ENCODE data around the gene MDC1. TPM values are rescaled to one million over a fixed set of nuclear protein-coding genes. Genes with fewer than 3 reads are reported as not detected.

Gene MDC1
- total and polyA plus RNA-seq, 2 of the 13 experiments (the other 11 are each of a cell fraction or from before 2014, with no cell fraction given), result 8.4 to 14.0 TPM

- intact Hi-C loops (cut with micrococcal nuclease; ENCODE audit: unreplicated experiment) (no loop called here), in situ Hi-C loops (cut with HindIII; ENCODE audit: extremely low pct_ligation_motif_present, low pct_unique_long_range_greater_than_20kb) (loop anchor here (25.0 kb wide), 1 partner anchor 405 kb away; no protein-coding TSS in a partner anchor)
- Histone ChIP-seq H3K4me2 (ENCODE audit: low read depth, low read length) (peak overlapping the region; percentile 48), H3K27ac (ENCODE audit: extremely low read length, insufficient read depth, low read length) (peak overlapping the region; percentile 3), H4K20me1 (ENCODE audit: insufficient read depth, low read length) (no peaks in the 10 kb centered on the region), H3K9ac (ENCODE audit: insufficient read depth, low read depth, low read length) (peak overlapping the region; percentile 24; the same call in 1 of the 2 replicates), H3K36me3 (replicated peaks in 1 of 2; ENCODE audit: control insufficient read depth in 1 of 2, insufficient read depth in 2 of 2, low read length in 2 of 2) (no peaks in the 10 kb centered on the region), H3K4me3 (replicated peaks in 1 of 3; ENCODE audit: insufficient read depth in 1 of 3, low read depth in 2 of 3, low read length in 3 of 3) (peak overlapping the region in 1 of 3 experiments; percentile 5; a peak in 1 of 6 replicates), H3K27me3 (ENCODE audit: control insufficient read depth in 1 of 2, insufficient read depth in 2 of 2, low read length in 2 of 2) (no peaks in the 10 kb centered on the region), H2AFZ (ENCODE audit: low read length) (no peak overlapping the region), H3K79me2 (ENCODE audit: insufficient read depth, low read length) (no peaks in the 10 kb centered on the region), H3K4me1 (ENCODE audit: insufficient read depth, low read length) (peaks cover 61% of the 10 kb centered on the region), H3K9me3 (ENCODE audit: low read length) (no peaks in the 10 kb centered on the region)
- FAIRE-seq, result no peak
- no TSS peak for BruUV-seq (replicated peaks)
- 73% methylated on average over 10 of the region's 11 CpGs for WGBS (ENCODE audit: low lambda C conversion rate)
- ChIA-PET CTCF (ENCODE audit: low intra/inter-chr PET ratio, low total read pairs) (interaction anchor here (0.7 to 3.5 kb wide), 3 partner anchors 39 to 43 kb away, joined by 3 to 11 read pairs (median 4); no protein-coding TSS in a partner anchor), POLR2A (interaction anchor here (0.5 to 4.7 kb wide), 8 partner anchors 9 to 100 kb away, joined by 3 to 92 read pairs (median 6); partner anchors contain the start of genes DHX16, MDC1, NRM and TUBB)
- ATAC-seq, result no peak; the same call in 2 of the 3 replicates
- peak; percentile 50 for DNase-seq (ENCODE audit: low spot score)
- TF ChIP-seq ZNF431 (CRISPR knock-in tag; IDR thresholded peaks at IDR 0.05; ENCODE audit: borderline replicate concordance, low read depth), result no peak
- peak; percentile 44; the same call in 1 of the 2 replicates for TF ChIP-seq PHF20 (CRISPR knock-in tag; IDR thresholded peaks at IDR 0.05)
- peak; percentile 10 for TF ChIP-seq SAP130 (CRISPR knock-in tag; IDR thresholded peaks at IDR 0.05; ENCODE audit: low read depth)
- TF ChIP-seq ZFX (CRISPR knock-in tag; IDR thresholded peaks at IDR 0.05; ENCODE audit: low read depth), result peak; percentile 44; the same call in 1 of the 2 replicates
- peak; percentile 76 for TF ChIP-seq ZNF687 (CRISPR knock-in tag; IDR thresholded peaks at IDR 0.05)
- TF ChIP-seq SRSF9 (IDR thresholded peaks at IDR 0.05; ENCODE audit: borderline replicate concordance, insufficient read depth, low read depth, low read length, poor library complexity, severe bottlenecking), result no peak
- TF ChIP-seq TBX2 (CRISPR knock-in tag; IDR thresholded peaks at IDR 0.05; ENCODE audit: borderline replicate concordance), result no peak
- no peak for TF ChIP-seq FLYWCH1 (CRISPR knock-in tag; IDR thresholded peaks at IDR 0.05)
- TF ChIP-seq SRF (IDR thresholded peaks at IDR 0.05; ENCODE audit: low read depth, low read length), result 0 out of 2 replicates have a peak, but pooled peaks have one; percentile 47
- no peak for TF ChIP-seq MYPOP (CRISPR knock-in tag; IDR thresholded peaks at IDR 0.05)
- TF ChIP-seq ZNF138 (CRISPR knock-in tag; IDR thresholded peaks at IDR 0.05; ENCODE audit: low read depth), result no peak
- TF ChIP-seq HNRNPLL (IDR thresholded peaks at IDR 0.05; ENCODE audit: low read depth, low read length, poor library complexity, severe bottlenecking), result no peak
- TF ChIP-seq FOSL2 (CRISPR knock-in tag; IDR thresholded peaks at IDR 0.05), result peak; percentile 79
- TF ChIP-seq, protein P1, sequence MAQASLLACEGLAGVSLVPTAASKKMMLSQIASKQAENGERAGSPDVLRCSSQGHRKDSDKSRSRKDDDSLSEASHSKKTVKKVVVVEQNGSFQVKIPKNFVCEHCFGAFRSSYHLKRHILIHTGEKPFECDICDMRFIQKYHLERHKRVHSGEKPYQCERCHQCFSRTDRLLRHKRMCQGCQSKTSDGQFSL (CRISPR knock-in tag; IDR thresholded peaks at IDR 0.05), result peak; percentile 51; the same call in 1 of the 2 replicates
- no peak for TF ChIP-seq TSC22D2 (CRISPR knock-in tag; IDR thresholded peaks at IDR 0.05; ENCODE audit: borderline replicate concordance)
Observed at GRCh38 chr6:30682143-30683117, 34.7 kb downstream of the MDC1 start.

Measured in HepG2 (cell line).